T follicular helper cell (primary cell): ENCODE measurements around the gene FLAD1.

Source experiments
- DNase-seq: peaks from one replicate; pipeline ENCODE4 v3.0.0-alpha.2; 2020; ENCODE audit warnings: low read depth
- total RNA-seq, 2 experiments: gene quantifications; one replicate each; lab custom pipeline; 2026; lab: John Stamatoyannopoulos, UW

FLAD1 gene
- 61.0 to 88.7 reads per million in 2 experiments for total RNA-seq

GRCh38 chr1:154982897-154983648 lies at the start of gene FLAD1:
TSS of gene FLAD1 (plus strand) at chr1:154983344. CDS start at chr1:154983695, 351 bp downstream.
- DNase-seq: peak; percentile 93

DNA sequence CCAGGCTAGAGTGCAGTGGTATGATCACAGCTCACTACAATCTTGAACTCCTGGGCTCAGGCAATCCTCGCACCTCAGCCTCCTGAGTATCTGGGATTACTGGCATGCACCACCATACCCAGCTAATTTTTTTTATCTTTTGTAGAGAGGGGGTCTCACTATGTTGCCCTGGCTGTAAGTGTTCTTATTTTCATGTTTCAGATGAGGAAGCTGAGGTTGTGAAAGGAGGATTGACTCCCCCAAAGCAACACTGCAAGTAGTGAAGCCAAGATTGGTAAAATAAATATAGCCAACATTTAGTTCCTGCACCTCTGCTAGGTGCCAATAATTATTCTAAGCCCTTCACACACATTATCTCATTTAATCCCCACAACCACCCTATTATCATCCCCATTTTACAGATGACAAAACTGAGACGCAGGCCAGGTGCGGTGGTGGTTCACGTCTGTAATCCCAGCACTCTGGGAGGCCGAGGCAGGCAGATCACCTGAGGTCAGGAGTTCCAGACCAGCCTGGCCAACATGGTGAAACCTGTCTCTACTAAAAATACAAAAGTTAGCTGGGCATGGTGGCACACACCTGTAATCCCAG lies 48.7 kb upstream of the FLAD1 start:
- no peak for DNase-seq

DNA sequence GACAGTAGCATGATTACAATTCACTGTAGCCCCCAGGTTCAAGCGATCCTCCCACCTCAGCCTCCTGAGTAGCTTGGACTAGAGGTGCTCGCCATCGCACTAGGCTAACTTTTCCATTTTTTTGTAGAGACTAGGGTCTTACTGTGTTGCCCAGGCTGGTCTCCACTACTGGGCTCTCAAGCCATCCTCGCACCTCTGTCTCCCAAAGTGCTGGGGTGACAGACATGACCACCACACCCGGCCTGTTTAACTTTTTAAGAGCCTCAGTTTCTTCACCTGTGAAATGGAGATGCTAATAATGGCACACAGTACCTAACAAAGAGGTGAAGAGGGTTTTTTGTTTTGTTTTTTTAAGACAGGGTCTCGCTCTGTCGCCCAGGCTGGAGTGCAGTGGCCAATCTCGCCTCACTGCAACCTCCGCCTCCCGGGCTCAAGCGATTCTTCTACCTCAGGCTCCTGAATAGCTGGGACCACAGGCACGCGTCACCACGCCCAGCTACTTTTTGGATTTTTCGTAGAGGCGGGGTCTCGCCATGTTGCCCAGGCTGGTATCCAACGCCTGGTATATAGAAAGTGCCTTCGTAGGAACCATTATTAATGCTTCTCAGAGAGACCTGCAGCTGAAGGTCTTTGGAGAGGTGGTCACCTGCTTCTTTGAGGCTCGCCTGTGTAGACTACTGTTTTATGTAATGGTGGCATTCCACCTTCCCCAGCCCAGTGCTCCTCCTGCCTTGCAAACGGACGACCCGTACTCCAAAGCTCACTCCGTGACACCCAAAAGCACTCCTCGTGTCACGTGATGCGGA lies 47.2 kb upstream of the FLAD1 start:
- DNase-seq: no peak

GRCh38 chr1:154936555-154937084 lies 46.5 kb upstream of the FLAD1 start, which contains the start of gene PMVK:
TSS of gene PMVK (minus strand) at chr1:154936719. CDS start at chr1:154936685, 34 bp downstream.
- peak; percentile 95 for DNase-seq

DNA sequence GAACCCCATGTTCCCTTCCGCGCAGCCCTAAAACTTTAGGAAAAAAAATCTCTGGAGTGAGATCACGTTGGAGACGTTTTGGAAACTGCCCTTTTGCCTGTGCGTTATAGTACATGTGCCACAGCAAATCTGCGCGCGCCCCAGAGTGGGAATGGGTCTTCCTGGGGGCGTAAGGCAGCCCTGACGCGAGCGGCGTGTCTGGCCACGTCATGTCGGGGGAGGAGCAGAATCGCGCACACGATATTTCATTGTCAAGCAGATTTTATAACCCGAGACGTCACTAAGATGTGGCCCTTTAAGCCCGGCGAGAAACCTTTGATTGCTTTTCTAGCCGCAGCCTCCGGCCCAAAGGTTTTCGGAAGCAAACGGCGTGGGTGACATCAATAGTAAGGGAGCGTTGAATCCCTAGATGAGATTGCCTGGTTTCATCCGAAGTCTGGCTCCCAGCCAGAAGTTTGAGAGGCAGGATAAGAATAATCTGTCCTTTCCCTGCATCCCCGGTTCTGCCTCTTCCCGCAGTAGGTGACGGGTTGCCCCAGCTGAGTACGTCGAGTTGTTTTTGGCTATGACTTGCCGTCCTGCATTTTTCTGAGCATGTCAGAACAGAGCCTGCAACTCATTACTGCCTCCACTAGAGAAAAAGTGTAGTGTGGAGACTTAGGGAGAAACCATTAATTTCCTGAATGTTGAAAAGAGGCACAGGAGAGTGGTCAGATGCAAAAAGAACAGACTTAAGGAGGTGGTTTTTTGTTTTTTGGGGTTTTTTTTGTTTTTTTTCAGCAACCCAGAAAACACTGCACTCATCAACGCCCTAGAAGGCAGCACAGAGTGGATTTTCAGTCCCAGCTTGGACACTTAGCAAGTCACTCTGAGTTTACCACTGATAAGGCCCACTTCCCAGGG lies 45.8 kb upstream of the FLAD1 start:
- DNase-seq: peak; percentile 89

DNA sequence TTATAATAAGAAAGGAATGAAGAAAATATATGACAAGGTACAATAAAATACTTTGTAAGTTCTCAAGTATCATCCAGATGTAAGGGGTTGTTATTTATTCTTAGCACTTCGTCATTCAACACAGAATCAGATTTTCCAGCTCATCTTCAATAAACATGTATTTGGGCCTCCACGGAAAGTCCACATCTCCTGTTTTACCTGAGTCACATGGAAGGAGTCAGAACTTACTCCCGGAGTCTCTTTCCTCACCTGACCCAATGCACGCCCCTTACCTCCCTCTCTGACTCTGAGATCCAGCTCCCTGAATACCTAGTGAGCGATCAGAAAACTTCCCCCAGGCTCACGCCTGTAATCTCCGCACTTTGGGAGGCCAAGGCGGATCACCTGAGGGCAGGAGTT lies 45.2 kb upstream of the FLAD1 start:
- no peak for DNase-seq

DNA sequence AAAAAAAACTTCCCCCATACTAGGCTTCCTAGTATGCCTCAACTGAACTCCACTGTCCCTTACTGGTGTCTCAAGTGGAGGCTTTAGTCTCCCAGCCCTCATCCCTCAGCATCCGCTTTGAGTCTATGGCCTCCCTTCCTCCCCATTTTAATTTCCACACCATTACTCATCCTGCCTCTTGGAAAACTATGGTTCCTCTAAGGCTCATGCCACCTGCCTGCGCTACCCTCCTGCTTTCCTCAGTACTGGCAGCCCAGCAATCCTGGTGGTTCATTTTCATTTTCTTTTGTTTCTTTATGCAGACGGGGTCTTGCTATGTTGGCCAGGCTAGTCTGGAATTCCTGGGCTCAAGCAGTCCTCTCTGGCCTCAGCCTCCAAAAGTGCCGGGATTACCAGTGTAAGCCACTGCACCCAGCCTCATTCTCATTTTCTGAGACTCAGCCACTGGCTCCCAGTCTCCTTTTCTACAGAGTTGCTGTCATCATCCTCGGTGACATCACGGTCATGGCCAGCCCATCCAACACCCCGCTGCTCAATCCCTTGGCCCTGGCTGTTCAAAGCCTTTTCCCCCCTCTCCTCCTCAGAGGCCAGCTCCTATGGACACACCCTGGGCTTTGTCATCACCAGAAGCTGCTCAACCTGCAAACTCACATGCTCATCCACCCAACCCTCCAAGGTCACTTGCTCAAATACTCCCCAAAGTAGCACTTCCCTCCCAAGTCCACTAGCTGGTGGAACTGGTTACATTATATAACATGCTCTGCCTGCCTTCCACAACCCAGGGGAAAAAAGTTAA lies 44.3 kb upstream of the FLAD1 start:
- no peak for DNase-seq

- DNase-seq: no peak
These were observed 43.0 kb upstream of the FLAD1 start for GRCh38 chr1:154940213-154940560.

DNA sequence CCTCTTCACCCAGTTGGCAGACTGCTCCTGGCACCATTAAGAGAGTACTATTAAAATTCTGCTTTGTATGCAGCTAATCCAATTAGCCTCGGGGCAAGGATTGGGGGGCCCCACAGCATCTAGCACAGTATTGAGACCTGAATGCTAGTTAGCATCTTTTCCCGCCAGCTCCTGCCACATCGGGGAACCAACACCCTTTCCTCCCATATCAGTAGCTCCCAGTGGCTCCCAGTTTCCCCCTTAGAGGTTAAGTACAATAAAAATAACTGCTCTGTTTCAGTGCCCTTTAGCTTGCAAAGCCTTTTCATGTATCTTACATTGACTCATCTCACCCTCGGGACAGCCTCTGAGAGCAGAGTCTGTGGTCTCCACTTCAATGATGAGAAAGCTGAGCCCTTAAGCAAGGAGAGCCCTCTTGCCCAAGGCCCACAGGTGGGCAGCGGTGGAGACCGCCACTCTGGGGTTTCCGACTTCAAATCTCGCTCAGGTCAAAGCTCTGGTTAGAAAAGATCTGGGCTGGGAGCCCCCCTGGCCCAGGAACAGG lies 42.4 kb upstream of the FLAD1 start:
- no peak for DNase-seq

GRCh38 chr1:154941333-154942013 lies 41.7 kb upstream of the FLAD1 start:
- DNase-seq: no peak

GRCh38 chr1:154943649-154944400 lies 39.3 kb upstream of the FLAD1 start:
- DNase-seq: no peak

DNA sequence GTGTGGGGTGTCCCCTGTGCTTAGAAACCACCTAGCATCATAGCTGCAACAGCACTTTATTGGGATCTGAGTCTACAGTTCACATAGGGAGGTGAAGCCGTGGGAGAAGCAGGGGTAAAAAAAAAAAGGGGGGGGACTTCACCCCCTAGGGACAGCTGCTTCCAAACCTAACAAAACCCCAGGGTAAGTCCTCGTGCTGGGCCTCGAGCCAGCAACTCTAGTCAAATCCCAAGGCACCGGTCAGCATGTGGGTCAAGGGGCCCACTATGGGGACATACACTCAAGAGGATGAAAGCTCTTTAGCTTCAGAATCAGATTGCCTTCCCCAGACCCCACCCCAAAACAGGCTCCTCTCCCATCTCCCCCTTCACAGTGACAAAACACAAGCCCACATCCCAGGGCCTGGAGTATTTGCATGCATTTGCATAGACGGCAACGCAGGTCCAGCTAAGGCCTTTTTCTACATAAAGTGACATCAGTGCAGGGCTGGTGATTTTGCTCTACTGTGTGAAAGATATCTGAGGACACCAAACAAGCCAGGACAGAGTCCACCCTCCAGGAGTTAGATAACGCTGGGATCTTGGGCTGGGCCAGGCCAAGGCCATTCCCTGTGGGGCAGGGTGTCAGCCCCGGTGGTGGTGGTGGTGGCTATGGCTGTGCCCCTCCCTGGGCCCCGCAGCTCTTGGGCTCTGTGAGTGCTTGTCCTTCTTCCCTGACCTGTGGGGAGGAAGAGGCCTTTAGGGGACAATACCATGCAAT lies 38.6 kb upstream of the FLAD1 start:
- DNase-seq: no peak

GRCh38 chr1:154945160-154945961 lies 37.8 kb upstream of the FLAD1 start:
- no peak for DNase-seq

DNA sequence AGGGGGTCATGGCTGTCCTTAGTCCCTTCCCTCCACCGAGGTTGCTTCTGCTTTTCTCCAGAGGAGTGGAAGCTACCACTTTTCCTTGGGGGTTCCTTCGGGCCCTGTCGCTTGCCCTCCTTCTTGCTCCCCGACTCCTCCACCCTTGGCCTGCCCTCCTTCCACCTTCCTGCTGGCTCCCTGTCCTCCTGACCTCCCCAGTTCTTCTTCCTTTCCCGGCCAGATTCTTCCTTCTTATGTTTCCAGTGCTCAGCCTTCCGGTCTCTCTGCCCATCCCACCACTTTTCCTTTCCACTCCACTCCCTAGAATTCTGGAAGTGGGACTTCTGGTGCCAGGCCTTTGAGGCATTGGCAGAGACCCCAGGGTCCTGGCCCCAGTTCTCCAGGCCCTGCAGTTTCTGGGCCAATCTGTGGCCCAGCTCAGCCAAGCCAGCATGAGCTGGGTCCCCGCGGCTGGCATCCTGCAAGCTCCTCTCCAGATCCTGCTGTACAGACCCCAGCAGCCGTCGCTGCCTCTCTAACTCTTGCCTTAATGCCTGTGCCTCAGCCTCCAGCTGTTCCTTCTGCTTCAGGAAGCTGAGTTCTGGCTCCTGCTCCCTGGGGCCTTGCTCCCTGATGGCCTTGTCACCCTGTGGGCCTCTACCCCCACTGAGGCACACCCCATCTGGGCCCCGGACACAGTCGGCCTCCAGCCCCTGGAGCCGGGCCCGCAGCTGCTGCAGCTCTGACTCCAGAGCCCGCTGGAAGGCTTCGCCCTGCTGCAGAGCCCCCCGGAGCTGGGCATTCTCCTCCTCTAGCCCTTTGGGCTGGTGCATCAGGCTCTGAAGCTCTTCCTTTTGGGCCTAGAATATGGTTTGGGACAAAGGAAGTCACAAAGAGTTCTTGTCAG lies 36.9 kb upstream of the FLAD1 start:
- no peak for DNase-seq

DNA sequence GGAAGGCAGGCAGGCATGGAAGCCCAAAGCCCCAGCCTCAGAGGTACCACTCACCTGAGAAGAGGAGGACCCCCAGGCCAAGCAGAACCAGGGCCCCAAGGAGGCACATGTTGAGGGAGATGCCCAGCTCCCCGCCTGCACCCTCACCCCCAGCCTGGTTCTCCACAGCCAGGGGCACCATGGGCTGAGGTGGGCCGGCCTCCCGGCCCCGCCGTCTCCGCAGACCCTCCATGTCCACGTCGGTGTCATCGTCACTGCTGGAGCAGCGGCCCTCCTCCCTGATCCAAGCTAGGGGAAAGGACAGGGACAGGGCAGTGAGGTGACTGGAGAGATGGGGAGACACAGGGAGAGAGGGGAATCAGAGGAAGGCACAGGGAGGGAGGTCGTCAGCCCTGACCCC lies 35.1 kb upstream of the FLAD1 start:
- DNase-seq: no peak

DNA sequence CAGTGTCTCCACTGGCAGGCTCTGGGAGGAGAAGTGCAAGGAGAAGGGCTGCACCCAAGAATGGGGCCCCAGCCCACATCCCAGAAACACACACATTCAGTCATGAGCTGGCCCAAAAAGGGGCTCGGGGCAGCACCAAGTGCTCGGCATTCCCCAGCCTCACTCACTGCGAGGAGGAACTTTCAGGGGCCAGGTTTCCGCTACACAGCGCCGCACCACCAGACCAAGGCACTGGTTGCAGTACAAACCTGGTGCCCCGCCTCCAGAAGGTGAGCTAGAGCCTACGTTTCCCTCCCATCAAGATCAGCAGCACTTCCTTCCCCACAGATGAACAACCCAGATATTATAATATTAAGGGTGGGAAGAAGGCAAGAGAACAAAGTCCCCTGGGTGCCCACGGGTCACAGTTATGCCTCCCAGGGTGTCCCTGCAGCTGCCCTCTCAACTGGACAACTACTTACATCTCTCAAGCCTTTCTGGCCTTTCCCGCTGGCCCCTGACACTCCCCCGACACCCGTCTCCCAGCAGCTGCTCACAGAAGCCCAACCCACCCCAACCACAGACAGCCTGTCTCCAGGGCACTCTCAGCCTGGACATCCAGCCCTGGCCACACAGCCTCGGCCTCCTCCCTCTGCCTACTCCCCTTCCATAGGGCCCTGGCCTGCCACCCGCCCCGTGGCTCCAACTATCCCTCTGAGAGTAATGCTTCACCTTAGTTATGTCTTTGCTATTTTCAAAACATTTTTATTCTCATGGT lies 31.1 kb upstream of the FLAD1 start:
- peak; percentile 65 for DNase-seq
